Lung (tissue), 16 donors: ENCODE measurements around the gene LBHD1. TPM values are rescaled to one million over a fixed set of nuclear protein-coding genes. Genes with fewer than 3 reads are reported as not detected.

ENCODE experiments used
- ATAC-seq: fragments of 200-7000 bp; cut with Tn5 transposase; one replicate; pipeline ENCODE4 v1.9.1; 2020; ENCODE audit warnings: moderate number of reproducible peaks; ENCODE audit not compliant: insufficient read depth, low FRiP score
- DNase-seq, 3 donors: peaks; one replicate each; pipeline ENCODE4 v3.0.0-alpha.2; 2013 to 2017
- H3K27ac ChIP-seq, 2 donors: one replicate each; pipeline ENCODE4 v1.5.1; 2013; ENCODE audit warnings: mild to moderate bottlenecking in 2 of 2, moderate library complexity in 2 of 2, control low read depth in 1 of 2, inconsistent platforms in 1 of 2, low read depth in 1 of 2, low read length in 1 of 2
- H3K27me3 ChIP-seq, 3 donors: one replicate each; pipeline ENCODE4 v1.5.1; 2013; ENCODE audit warnings: low read length in 2 of 3; ENCODE audit not compliant: control insufficient read depth in 3 of 3, insufficient read depth in 3 of 3
- H3K36me3 ChIP-seq, 4 donors: one replicate each; pipeline ENCODE4 v1.5.1; 2013; ENCODE audit warnings: low read length in 4 of 4, mild to moderate bottlenecking in 1 of 4, moderate library complexity in 1 of 4; ENCODE audit not compliant: control insufficient read depth in 4 of 4, insufficient read depth in 4 of 4
- H3K4me1 ChIP-seq, 5 donors: one replicate each; pipeline ENCODE4 v1.5.1; 2013; ENCODE audit warnings: low read length in 5 of 5, mild to moderate bottlenecking in 2 of 5, moderate library complexity in 1 of 5; ENCODE audit not compliant: control insufficient read depth in 5 of 5, insufficient read depth in 5 of 5
- H3K4me3 ChIP-seq: one replicate; pipeline ENCODE4 v1.5.1; 2013; ENCODE audit warnings: mild to moderate bottlenecking, control low read depth, moderate library complexity
- H3K9ac ChIP-seq, 2 donors: one replicate each; pipeline ENCODE4 v1.5.1; 2013; ENCODE audit warnings: low read length in 2 of 2, control low read depth in 1 of 2; ENCODE audit not compliant: insufficient read depth in 1 of 2
- H3K9me3 ChIP-seq, 4 donors: one replicate each; pipeline ENCODE4 v1.5.1; 2013; ENCODE audit warnings: low read length in 3 of 4, mild to moderate bottlenecking in 1 of 4, moderate library complexity in 1 of 4; ENCODE audit not compliant: control insufficient read depth in 4 of 4, insufficient read depth in 3 of 4
- CTCF ChIP-seq: IDR thresholded peaks from 2 replicates; pipeline ENCODE4 v1.5.1; 2012; ENCODE audit warnings: mild to moderate bottlenecking; ENCODE audit errors: control extremely low read depth, extremely low read depth
- WGBS, 2 donors: extraction: QIAGEN DNeasy Blood & Tissue Kit; methylation state at CpG; one replicate each; pipeline ENCODE4 v1.1.7; 2013; 5-methylcytosine and 5-hydroxymethylcytosine counted together
- long read RNA-seq, 5 donors: transcript quantifications; one replicate each; lab custom pipeline, GENCODE V29; 2026
- polyA plus RNA-seq, 2 donors: library from polyadenylated mRNA; stranded (reverse); fragments of 200-250 nt; gene quantifications; one replicate each; pipeline ENCODE4 v1.2.1, GENCODE V29; 2013
- total RNA-seq, 2 donors: library from RNA; depleted of rRNA in 1 of 2; stranded (reverse); fragments of >200 nt in 1 of 2; gene quantifications; one replicate each; pipeline ENCODE4 v1.2.1, GENCODE V29; 2014 to 2021
- donor health status: control.
- donor health status: control.
- donor health status: Bipolar disorder and iron deficiency.
- donor health status: healthy.
- donor health status: DM: yes; HTN: yes; CAD: no.

LBHD1 gene
- total RNA-seq (1 to 10 TPM; 4.4 to 8.9 TPM), polyA plus RNA-seq (1 to 10 TPM; 4.4 to 5.7 TPM)
- long read RNA-seq, donor 1, partial matches to known transcripts: 0 of 1 reads
- long read RNA-seq, donor 1, other reads (novel, unspliced or antisense): 0 of 1 reads
- long read RNA-seq, donor 2, partial matches to known transcripts: 0 of 2 reads
- long read RNA-seq, donor 2, other reads (novel, unspliced or antisense): 0 of 2 reads
- long read RNA-seq, donor 3, partial matches to known transcripts: 0 of 31 reads
- long read RNA-seq, donor 3, other reads (novel, unspliced or antisense): 31 of 31 reads
- long read RNA-seq, donor 4: 0 reads
- long read RNA-seq, donor 5: 0 reads

GRCh38 chr11:62671608-62672389 lies at the start of gene LBHD1, which contains the start of gene UQCC3:
LBHD1 (minus strand) TSS chr11:62672267; CDS start chr11:62670031, 2,236 bp downstream.
UQCC3 (plus strand) TSS chr11:62671673; CDS start chr11:62671746, 73 bp downstream.
- DNase-seq (peak; percentile 83 to 94 (median 86)), ATAC-seq (peak; percentile 83)
- H3K27me3 ChIP-seq: no peaks in the 10 kb centered on the region
- H3K9ac ChIP-seq: peak within 1 kb of the TSS; percentile 86 to 95
- 0% methylated on average over 58 to 59 of the region's 59 CpGs for WGBS, 2 donors
- H3K36me3 ChIP-seq: peaks cover 0 to 16% (median 11%) of the 10 kb centered on the region in 4 donors
- peaks cover 5 to 16% (median 11%) of the 10 kb centered on the region in 5 donors for H3K4me1 ChIP-seq
- H3K9me3 ChIP-seq: no peaks in the 10 kb centered on the region
- peak within 1 kb of the TSS; percentile 65 for H3K4me3 ChIP-seq
- no peak for TF ChIP-seq CTCF
- H3K27ac ChIP-seq: peak within 1 kb of the TSS; percentile 76 to 89

GRCh38 chr11:62719302-62719978 lies 47.4 kb upstream of the LBHD1 start:
- no peak overlapping the region for H3K27ac ChIP-seq
- 72 to 76% methylated on average over 2 of the region's 2 CpGs for WGBS, 2 donors
- peaks cover 0 to 7% (median 2%) of the 10 kb centered on the region in 5 donors for H3K4me1 ChIP-seq
- no peak for TF ChIP-seq CTCF
- no peak overlapping the region for H3K9ac ChIP-seq
- ATAC-seq (no peak), DNase-seq (no peak)
- H3K4me3 ChIP-seq: no peak overlapping the region
- no peaks in the 10 kb centered on the region for H3K9me3 ChIP-seq
- no peaks in the 10 kb centered on the region for H3K27me3 ChIP-seq
- peaks cover 57 to 83% (median 73%) of the 10 kb centered on the region in 4 donors for H3K36me3 ChIP-seq

GRCh38 chr11:62716816-62717215 lies 44.7 kb upstream of the LBHD1 start:
- 92% methylated on average over 11 of the region's 11 CpGs for WGBS, 2 donors
- Histone ChIP-seq H3K9ac (no peak overlapping the region), H3K36me3 (peaks cover 60 to 71% (median 62%) of the 10 kb centered on the region in 4 donors), H3K9me3 (no peaks in the 10 kb centered on the region), H3K27me3 (no peaks in the 10 kb centered on the region), H3K4me3 (no peak overlapping the region), H3K4me1 (peaks cover 0 to 5% (median 0%) of the 10 kb centered on the region in 5 donors), H3K27ac (no peak overlapping the region)
- DNase-seq (no peak), ATAC-seq (no peak)
- no peak for TF ChIP-seq CTCF
